ENCODE data around the gene PDC.

- TF ChIP-seq CTCF (IDR thresholded peaks at IDR 0.05): no peak
- TF ChIP-seq POLR2AphosphoS5 (IDR thresholded peaks at IDR 0.05): no peak
Observed at GRCh38 chr1:186442651-186443375, 18.1 kb downstream of the PDC start.
